GM12878 (cell line): ENCODE results near the gene RANBP3. TPM values are rescaled to one million over a fixed set of nuclear protein-coding genes. Genes with fewer than 3 reads are reported as not detected.

Source experiments
- ATAC-seq: fragments of 200-7000 bp; cut with Tn5 transposase; 3 replicates; pipeline ENCODE4 v1.9.1; 2020; ENCODE audit warnings: mild to moderate bottlenecking, moderate library complexity
- BruUV-seq: library from RNA; stranded (reverse); fragments of 400-500 nt; replicated peaks from 2 replicates; lab custom pipeline; 2021; lab: Mats Ljungman, UMichigan
- CTCF ChIA-PET: fragments of 300-600 bp; sonication (Branson Sonifier 250); formaldehyde crosslinking; extraction: SDS; loops from one replicate; lab custom pipeline; 2021; ENCODE audit warnings: inconsistent platforms; lab: Yijun Ruan, JAX
- POLR2A ChIA-PET: fragments of 350-600 bp; formaldehyde crosslinking; extraction: SDS; loops from one replicate; lab custom pipeline; 2021; ENCODE audit warnings: inconsistent platforms; lab: Charles Lee
- RAD21 ChIA-PET: fragments of 300-600 bp; sonication (Branson Sonifier 250); formaldehyde crosslinking; loops from one replicate; lab custom pipeline; 2023; ENCODE audit warnings: antibody characterized with exemption; ENCODE audit not compliant: unreplicated experiment; lab: Charles Lee
- SMC1A ChIA-PET: fragments of 300-600 bp; sonication (Branson Sonifier 250); formaldehyde crosslinking; loops from one replicate; lab custom pipeline; 2023; ENCODE audit not compliant: unreplicated experiment, uncharacterized antibody; lab: Charles Lee
- DNase-seq: peaks from one replicate; pipeline ENCODE4 v3.0.0-alpha.2; 2011; ENCODE audit warnings: low read depth, low spot score
- FAIRE-seq: peaks from 3 replicates; lab custom pipeline; 2011; peaks lifted over from hg19 to GRCh38; lab: Jason Lieb, UNC
- H2AFZ ChIP-seq: 2 replicates; pipeline ENCODE4 v1.6.0; 2011; ENCODE audit warnings: low read depth, low read length, control low read depth; ENCODE audit not compliant: control insufficient read depth
- H3K27ac ChIP-seq: 2 replicates; pipeline ENCODE4 v1.5.1; 2011; ENCODE audit warnings: control low read depth; ENCODE audit not compliant: control insufficient read depth, insufficient read depth
- H3K27me3 ChIP-seq, 2 experiments: replicated peaks in 1 of 2; 2 replicates each; pipeline versions ENCODE4 v1.6.0 to v1.6.1; 2011; ENCODE audit warnings: low read length in 1 of 2; ENCODE audit not compliant: control insufficient read depth in 2 of 2, insufficient read depth in 2 of 2
- H3K36me3 ChIP-seq, 2 experiments: 2 replicates each; pipeline ENCODE4 v1.5.1; 2011; ENCODE audit warnings: low read length in 1 of 2; ENCODE audit not compliant: control insufficient read depth in 2 of 2, insufficient read depth in 2 of 2
- H3K4me1 ChIP-seq: 2 replicates; pipeline ENCODE4 v1.6.1; 2011; ENCODE audit warnings: mild to moderate bottlenecking, low read length, moderate library complexity, mixed read lengths; ENCODE audit not compliant: control insufficient read depth, insufficient read depth
- H3K4me2 ChIP-seq: 2 replicates; pipeline ENCODE4 v1.6.0; 2011; ENCODE audit warnings: control low read depth; ENCODE audit not compliant: control insufficient read depth, insufficient read depth
- H3K4me3 ChIP-seq: fragments of 200-600 bp; sonication (generic); 2 replicates; pipeline ENCODE4 v1.5.1; 2016
- H3K79me2 ChIP-seq: 2 replicates; pipeline ENCODE4 v1.6.0; 2011; ENCODE audit warnings: low read length; ENCODE audit not compliant: control insufficient read depth, insufficient read depth
- H3K9ac ChIP-seq: 2 replicates; pipeline ENCODE4 v1.8.0; 2011; ENCODE audit warnings: low read length, control low read depth, mixed read lengths; ENCODE audit not compliant: control insufficient read depth, insufficient read depth
- H3K9me3 ChIP-seq: replicated peaks from 3 replicates; pipeline ENCODE4 v1.5.1; 2011; ENCODE audit warnings: mild to moderate bottlenecking, low read length; ENCODE audit not compliant: control insufficient read depth, insufficient read depth
- H4K20me1 ChIP-seq: 2 replicates; pipeline ENCODE4 v1.6.0; 2011; ENCODE audit not compliant: control insufficient read depth, insufficient read depth
- CREB1 ChIP-seq: IDR thresholded peaks from 2 replicates; pipeline ENCODE4 v1.6.1; 2012; ENCODE audit warnings: low read depth, mild to moderate bottlenecking, inconsistent platforms
- ZNF622 ChIP-seq: fragments of 450-650 bp; IDR thresholded peaks from 2 replicates; pipeline ENCODE4 v1.6.1; 2017; ENCODE audit warnings: mild to moderate bottlenecking, inconsistent platforms
- WGBS: methylation state at CpG from one replicate; pipeline ENCODE4 v1.1.6; 2016; ENCODE audit warnings: low lambda C conversion rate; ENCODE audit not compliant: insufficient replicate concordance, insufficient coverage; ENCODE audit errors: missing lambda C conversion rate; 5-methylcytosine and 5-hydroxymethylcytosine counted together
- in situ Hi-C: fragments of 300-500 bp; cut with MboI; formaldehyde crosslinking; loops from 9 replicates; pipeline ENCODE4 v1.14.3; 2018; ENCODE audit warnings: mixed read lengths
- intact Hi-C: fragments of 100-400 bp; cut with micrococcal nuclease; formaldehyde crosslinking; loops from one replicate; pipeline ENCODE4 v1.14.2; 2022; ENCODE audit not compliant: unreplicated experiment
- polyA plus RNA-seq, 11 experiments: library from polyadenylated mRNA; depleted of rRNA in 4 of 11; unstranded in 6 of 11; stranded (reverse) in 5 of 11; fragments of >200 nt; fragmentation: Nextera tagmentation in 4 of 11; fragmentation: Illumina TruSeq in 1 of 11; extraction: Ambion mirVana in 4 of 11; extraction: Trizol in 1 of 11; gene quantifications; 1 replicate in 1 of 11; 2 replicates in 10 of 11; pipeline versions ENCODE4 v1.2.1 to v1.2.3, GENCODE V29; 2011 to 2016; ENCODE audit warnings: inconsistent platforms in 2 of 11, missing spikeins in 2 of 11, low read depth in 1 of 11
- total RNA-seq, 4 experiments: library from RNA; depleted of rRNA in 3 of 4; stranded (reverse); fragments of >200 nt in 3 of 4; fragmentation: Illumina TruSeq in 1 of 4; extraction: Trizol in 1 of 4; gene quantifications; 2 replicates each; pipeline versions ENCODE4 v1.2.1 to v1.2.3, GENCODE V29; 2013 to 2021
- TF ChIP-seq, protein P1 (sequence below): fragments of 450-650 bp; formaldehyde crosslinking; IDR thresholded peaks from 2 replicates; pipeline ENCODE4 v1.4.0; 2022; ENCODE audit warnings: mild to moderate bottlenecking, moderate library complexity

The RANBP3 gene
- total and polyA plus RNA-seq, 10 of the 15 experiments (the other 5 are each of a cell fraction or from before 2014, with no cell fraction given): 1.1 to 81.6 (median 60.0) TPM

DNA sequence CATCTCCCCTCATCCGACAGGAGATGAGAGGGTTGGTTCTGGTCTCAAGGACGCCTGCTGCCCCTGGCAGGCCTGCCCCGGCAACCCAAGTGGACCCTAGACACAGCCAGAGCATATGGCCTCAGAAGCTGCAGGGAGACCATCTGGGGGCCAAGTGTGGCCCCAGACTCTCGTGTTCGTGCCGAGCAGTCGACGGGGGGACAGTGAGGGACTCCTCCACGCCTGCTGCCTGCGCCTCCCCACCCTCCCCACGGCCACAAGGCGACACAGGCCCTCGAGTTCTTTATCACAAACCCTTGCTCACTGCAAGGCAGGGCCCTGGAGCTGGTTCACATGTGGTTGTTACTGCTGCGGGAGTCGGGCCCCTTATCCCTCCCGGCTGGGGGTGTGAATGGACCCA, 54.6 kb downstream of the RANBP3 start:
- H3K27me3 ChIP-seq: no peaks in the 10 kb centered on the region
- ATAC-seq: no peak
- TF ChIP-seq, protein P1, sequence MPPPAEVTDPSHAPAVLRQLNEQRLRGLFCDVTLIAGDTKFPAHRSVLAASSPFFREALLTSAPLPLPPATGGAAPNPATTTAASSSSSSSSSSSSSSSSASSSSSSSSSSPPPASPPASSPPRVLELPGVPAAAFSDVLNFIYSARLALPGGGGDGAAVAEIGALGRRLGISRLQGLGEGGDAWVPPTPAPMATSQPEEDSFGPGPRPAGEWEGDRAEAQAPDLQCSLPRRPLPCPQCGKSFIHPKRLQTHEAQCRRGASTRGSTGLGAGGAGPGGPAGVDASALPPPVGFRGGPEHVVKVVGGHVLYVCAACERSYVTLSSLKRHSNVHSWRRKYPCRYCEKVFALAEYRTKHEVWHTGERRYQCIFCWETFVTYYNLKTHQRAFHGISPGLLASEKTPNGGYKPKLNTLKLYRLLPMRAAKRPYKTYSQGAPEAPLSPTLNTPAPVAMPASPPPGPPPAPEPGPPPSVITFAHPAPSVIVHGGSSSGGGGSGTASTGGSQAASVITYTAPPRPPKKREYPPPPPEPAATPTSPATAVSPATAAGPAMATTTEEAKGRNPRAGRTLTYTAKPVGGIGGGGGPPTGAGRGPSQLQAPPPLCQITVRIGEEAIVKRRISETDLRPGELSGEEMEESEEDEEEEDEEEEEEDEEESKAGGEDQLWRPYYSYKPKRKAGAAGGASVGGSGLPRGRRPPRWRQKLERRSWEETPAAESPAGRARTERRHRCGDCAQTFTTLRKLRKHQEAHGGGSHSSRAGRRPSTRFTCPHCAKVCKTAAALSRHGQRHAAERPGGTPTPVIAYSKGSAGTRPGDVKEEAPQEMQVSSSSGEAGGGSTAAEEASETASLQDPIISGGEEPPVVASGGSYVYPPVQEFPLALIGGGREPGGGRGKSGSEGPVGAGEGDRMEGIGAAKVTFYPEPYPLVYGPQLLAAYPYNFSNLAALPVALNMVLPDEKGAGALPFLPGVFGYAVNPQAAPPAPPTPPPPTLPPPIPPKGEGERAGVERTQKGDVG: no peak
- TF ChIP-seq ZNF622 (no peak), CREB1 (no peak)
- TF ChIP-seq, all 136 proteins: peak for 0
- RAD21 ChIA-PET: no interaction called here
- WGBS: 96% methylated on average over 14 of the region's 16 CpGs
- intact Hi-C loops: no loop called here
- no TSS peak for BruUV-seq
- Histone ChIP-seq H3K9ac (no peak overlapping the region), H4K20me1 (no peaks in the 10 kb centered on the region), H3K4me3 (no peak overlapping the region), H3K4me2 (no peak overlapping the region), H2AFZ (no peak overlapping the region), H3K4me1 (peaks cover 13% of the 10 kb centered on the region), H3K79me2 (no peaks in the 10 kb centered on the region), H3K9me3 (no peaks in the 10 kb centered on the region), H3K36me3 (peaks cover 23 to 52% of the 10 kb centered on the region in 2 experiments), H3K27ac (no peak overlapping the region)
- CTCF ChIA-PET: no interaction called here
- in situ Hi-C loops: no loop called here
- POLR2A ChIA-PET: no interaction called here
- SMC1A ChIA-PET: no interaction called here
- no peak for FAIRE-seq
- DNase-seq: no peak

DNA sequence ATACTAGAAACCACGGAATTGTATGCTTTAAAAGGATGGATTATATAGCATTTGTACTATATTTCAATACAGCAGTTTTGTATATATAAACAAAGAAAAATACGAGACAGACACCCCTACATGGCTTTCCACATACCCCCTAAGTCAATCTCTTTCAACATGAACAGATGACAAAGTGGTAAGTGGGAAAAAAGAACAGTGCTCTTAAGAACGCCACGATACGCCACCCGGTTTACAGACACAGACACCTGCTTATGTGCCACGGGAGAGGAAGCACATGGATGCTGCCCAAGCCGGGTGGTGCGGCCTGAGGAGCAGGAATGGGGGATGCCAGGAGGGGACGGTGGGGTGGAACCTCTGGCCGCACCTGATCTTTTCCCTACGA, 55.8 kb downstream of the RANBP3 start:
- ChIA-PET POLR2A (no interaction called here), RAD21 (no interaction called here), SMC1A (no interaction called here), CTCF (no interaction called here)
- intact Hi-C loops: no loop called here
- Histone ChIP-seq H3K27ac (no peak overlapping the region), H3K4me2 (no peak overlapping the region), H3K27me3 (no peaks in the 10 kb centered on the region), H3K4me3 (no peak overlapping the region), H3K9ac (no peak overlapping the region), H3K79me2 (no peaks in the 10 kb centered on the region), H3K36me3 (peaks cover 22 to 58% of the 10 kb centered on the region in 2 experiments), H4K20me1 (no peaks in the 10 kb centered on the region), H3K9me3 (no peaks in the 10 kb centered on the region), H3K4me1 (peaks cover under 1% of the 10 kb centered on the region; the same call in 1 of the 2 replicates), H2AFZ (no peak overlapping the region)
- DNase-seq (no peak), FAIRE-seq (no peak), ATAC-seq (no peak)
- no TSS peak for BruUV-seq
- in situ Hi-C loops: no loop called here
- TF ChIP-seq, protein P1: no peak
- WGBS: 99% methylated on average over 12 of the region's 12 CpGs
